HTR-8/SVneo (cell line): ENCODE measurements around the gene DLST.

Experiments used
- DNase-seq: peaks from one replicate; pipeline ENCODE4 v3.0.0; 2011; ENCODE audit warnings: low spot score, mixed read lengths; ENCODE audit not compliant: insufficient read length
- FAIRE-seq: peaks from 2 replicates; lab custom pipeline; 2011; peaks lifted over from hg19 to GRCh38; lab: Jason Lieb, UNC

DLST gene

GRCh38 chr14:74934476-74935359 is 53.0 kb downstream of the DLST start:
- FAIRE-seq (no peak), DNase-seq (no peak)

- FAIRE-seq (peak; percentile 4), DNase-seq (no peak)
These were observed 53.6 kb downstream of the DLST start for GRCh38 chr14:74935360-74935680.

- DNase-seq (no peak), FAIRE-seq (no peak)
These were observed 54.4 kb downstream of the DLST start for GRCh38 chr14:74936151-74936550.

- FAIRE-seq, result no peak
- no peak for DNase-seq
These were observed 55.0 kb downstream of the DLST start for GRCh38 chr14:74936731-74937130.

GRCh38 chr14:74937171-74937570 is 55.5 kb downstream of the DLST start:
- DNase-seq (no peak), FAIRE-seq (peak; percentile 42)

- DNase-seq (no peak), FAIRE-seq (peak; percentile 81)
These were observed 57.1 kb downstream of the DLST start for GRCh38 chr14:74938531-74939495.

GRCh38 chr14:74940956-74941565 is 59.3 kb downstream of the DLST start:
- DNase-seq (no peak), FAIRE-seq (peak; percentile 16)

- FAIRE-seq (peak; percentile 49), DNase-seq (no peak)
These were observed 60.0 kb downstream of the DLST start for GRCh38 chr14:74941676-74942097.

GRCh38 chr14:74942181-74942580 is 60.5 kb downstream of the DLST start:
- DNase-seq (no peak), FAIRE-seq (no peak)

- DNase-seq (no peak), FAIRE-seq (peak; percentile 54)
These were observed 60.9 kb downstream of the DLST start for GRCh38 chr14:74942608-74943007.

GRCh38 chr14:74945261-74945851 is 63.6 kb downstream of the DLST start:
- FAIRE-seq (peak; percentile 66), DNase-seq (no peak)

GRCh38 chr14:74945852-74946658 is 64.3 kb downstream of the DLST start:
- FAIRE-seq (peak; percentile 99), DNase-seq (peak; percentile 99)

GRCh38 chr14:74946659-74947281 is 65.1 kb downstream of the DLST start:
- no peak for FAIRE-seq

GRCh38 chr14:74947353-74948227 is 65.9 kb downstream of the DLST start:
- DNase-seq, result no peak

More at GRCh38 chr14:74946659-74947281, 65.1 kb downstream of the DLST start:
- no peak for DNase-seq

GRCh38 chr14:74948228-74949175 is 66.8 kb downstream of the DLST start:
- FAIRE-seq (peak; percentile 86), DNase-seq (no peak)

More at GRCh38 chr14:74947353-74948227, 65.9 kb downstream of the DLST start:
- peak; percentile 89 for FAIRE-seq

GRCh38 chr14:74949191-74949601 is 67.5 kb downstream of the DLST start:
- FAIRE-seq, result peak; percentile 72

More at GRCh38 chr14:74949191-74949601, 67.5 kb downstream of the DLST start:
- DNase-seq, result no peak
